SJSA1 (cell line): ENCODE results near the gene RAB8B. TPM values are rescaled to one million over a fixed set of nuclear protein-coding genes. Genes with fewer than 3 reads are reported as not detected.
"Not testable (repeated sequence)": the region's sequence is repeated elsewhere in the genome, so short reads cannot be mapped to it uniquely, and the experiment has no call there.

Source experiments
- DNase-seq, 2 experiments: peaks; one replicate each; pipeline ENCODE4 v3.0.0-alpha.2; 2015 to 2020; ENCODE audit warnings: low spot score in 2 of 2, low read depth in 1 of 2
- H3K27ac ChIP-seq: fragments of 250-450 bp; sonication (Bioruptor Pico); 2 replicates; pipeline ENCODE4 v1.5.1; 2020; ENCODE audit warnings: mild to moderate bottlenecking, moderate library complexity
- H3K27me3 ChIP-seq: fragments of 250-450 bp; sonication (Bioruptor Pico); replicated peaks from 2 replicates; pipeline ENCODE4 v1.5.1; 2020; ENCODE audit warnings: mild to moderate bottlenecking, moderate library complexity
- H3K36me3 ChIP-seq: fragments of 250-450 bp; sonication (Bioruptor Pico); 2 replicates; pipeline ENCODE4 v1.5.1; 2020; ENCODE audit warnings: mild to moderate bottlenecking
- H3K4me1 ChIP-seq: fragments of 250-450 bp; sonication (Bioruptor Pico); replicated peaks from 2 replicates; pipeline ENCODE4 v1.6.1; 2021; ENCODE audit warnings: mild to moderate bottlenecking
- H3K4me3 ChIP-seq: fragments of 250-450 bp; sonication (Bioruptor Pico); 2 replicates; pipeline ENCODE4 v1.5.1; 2020; ENCODE audit warnings: mild to moderate bottlenecking
- H3K9me3 ChIP-seq: fragments of 250-450 bp; sonication (Bioruptor Pico); replicated peaks from 2 replicates; pipeline ENCODE4 v1.5.1; 2020; ENCODE audit warnings: mild to moderate bottlenecking
- total RNA-seq: library from RNA; depleted of rRNA; stranded (reverse); fragments of >200 nt; shearing (Covaris generic); gene quantifications from 2 replicates; pipeline ENCODE4 v1.2.3, GENCODE V29; 2014

Gene RAB8B
- total RNA-seq, 1 experiment from 2014 or later: 75.1 TPM

DNA sequence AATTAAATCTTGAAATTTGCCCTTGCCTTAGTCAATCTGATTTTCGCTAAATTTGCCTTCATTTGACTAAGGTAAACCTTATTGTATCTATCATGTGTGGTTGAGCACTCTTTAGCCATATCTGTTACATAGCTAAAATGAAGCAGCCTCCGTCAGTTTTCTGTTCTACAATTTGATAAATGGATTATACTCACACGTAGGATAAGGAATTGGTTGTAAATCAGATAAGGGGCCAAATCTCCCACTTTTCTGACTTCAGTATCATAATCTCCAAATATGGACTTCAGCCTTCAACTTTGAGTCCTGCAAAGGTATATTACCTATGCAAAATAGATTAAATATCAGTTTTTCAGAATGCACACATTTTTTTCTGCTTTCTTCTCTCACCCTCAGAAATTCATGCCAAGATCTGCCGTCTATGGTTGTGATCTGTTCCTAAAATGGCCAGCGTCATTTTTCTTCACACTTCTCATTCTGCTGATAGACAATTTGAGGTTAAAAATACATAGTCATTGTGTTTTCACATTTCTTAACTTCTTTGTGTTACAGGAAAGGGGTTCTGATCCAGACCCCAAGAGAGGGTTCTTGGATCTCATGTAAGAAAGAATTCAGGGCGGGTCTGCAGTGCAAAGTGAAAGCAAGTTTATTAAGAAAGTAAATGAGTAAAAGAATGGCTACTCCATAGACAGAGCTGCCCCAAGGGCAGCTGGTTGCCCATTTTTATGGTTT, 36.9 kb downstream of the RAB8B start:
- no peak for DNase-seq
- no peaks in the 10 kb centered on the region for H3K9me3 ChIP-seq
- no peaks in the 10 kb centered on the region for H3K27me3 ChIP-seq
- H3K4me3 ChIP-seq: no peak overlapping the region
- H3K4me1 ChIP-seq: peaks cover 21% of the 10 kb centered on the region
- H3K27ac ChIP-seq: no peak overlapping the region
- H3K36me3 ChIP-seq: peaks cover 26% of the 10 kb centered on the region

DNA sequence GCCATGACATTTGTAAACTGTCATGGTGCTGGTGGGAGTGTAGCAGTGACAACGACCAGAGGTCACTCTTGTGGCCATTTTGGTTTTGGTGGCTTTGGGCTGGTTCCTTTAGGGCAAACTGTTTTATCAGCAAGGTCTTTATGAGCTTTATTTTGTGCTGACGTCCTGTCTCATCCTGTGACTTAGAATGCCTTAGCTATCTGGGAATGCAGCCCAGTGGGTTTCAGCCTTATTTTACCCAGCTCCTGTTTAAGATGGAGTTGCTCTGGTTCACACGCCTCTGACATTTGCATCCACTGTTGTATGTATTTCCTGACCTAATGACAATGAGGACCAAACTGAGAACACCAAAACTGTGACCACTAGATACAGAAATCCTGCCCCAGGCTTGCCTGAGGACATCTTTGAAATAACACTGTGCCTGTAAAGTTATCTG, 37.6 kb downstream of the RAB8B start:
- Histone ChIP-seq H3K27me3 (no peaks in the 10 kb centered on the region), H3K4me1 (peaks cover 26% of the 10 kb centered on the region), H3K4me3 (no peak overlapping the region), H3K27ac (no peak overlapping the region), H3K36me3 (peaks cover 26% of the 10 kb centered on the region), H3K9me3 (no peaks in the 10 kb centered on the region)
- DNase-seq: no peak

DNA sequence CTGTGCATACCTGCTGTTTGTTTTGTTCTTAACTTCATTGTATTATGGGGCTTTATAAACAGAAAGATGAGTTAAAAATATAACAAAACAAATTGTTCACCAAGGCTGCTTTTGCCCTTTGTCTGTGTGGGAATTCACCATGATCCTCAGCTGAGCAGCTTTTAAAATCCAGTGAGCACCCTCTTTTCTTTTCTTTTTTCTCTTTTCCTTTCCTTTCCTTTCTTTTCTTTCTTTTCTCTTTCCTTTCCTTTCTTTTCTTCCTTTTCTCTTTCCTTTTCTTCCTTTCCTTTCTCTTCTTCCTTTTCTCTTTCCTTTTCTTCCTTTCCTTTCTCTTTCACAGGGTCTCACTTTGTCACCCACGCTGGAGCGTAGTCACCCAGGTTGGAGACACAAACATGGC, 38.3 kb downstream of the RAB8B start:
- Histone ChIP-seq H3K27me3 (no peaks in the 10 kb centered on the region), H3K4me3 (no peak overlapping the region), H3K27ac (peak overlapping the region; percentile 14; the same call in 1 of the 2 replicates), H3K9me3 (no peaks in the 10 kb centered on the region), H3K36me3 (peaks cover 26% of the 10 kb centered on the region), H3K4me1 (peaks cover 33% of the 10 kb centered on the region)
- DNase-seq: no peak

GRCh38 chr15:63231206-63231605, 41.8 kb downstream of the RAB8B start:
- no peak for DNase-seq
- Histone ChIP-seq H3K9me3 (no peaks in the 10 kb centered on the region), H3K36me3 (0 out of 2 replicates have a peak, but pooled peaks cover 4% of the 10 kb centered on the region), H3K27me3 (no peaks in the 10 kb centered on the region), H3K4me1 (peaks cover 66% of the 10 kb centered on the region), H3K27ac (no peak overlapping the region), H3K4me3 (no peak overlapping the region)

GRCh38 chr15:63231706-63232105, 42.3 kb downstream of the RAB8B start:
- DNase-seq: no peak

DNA sequence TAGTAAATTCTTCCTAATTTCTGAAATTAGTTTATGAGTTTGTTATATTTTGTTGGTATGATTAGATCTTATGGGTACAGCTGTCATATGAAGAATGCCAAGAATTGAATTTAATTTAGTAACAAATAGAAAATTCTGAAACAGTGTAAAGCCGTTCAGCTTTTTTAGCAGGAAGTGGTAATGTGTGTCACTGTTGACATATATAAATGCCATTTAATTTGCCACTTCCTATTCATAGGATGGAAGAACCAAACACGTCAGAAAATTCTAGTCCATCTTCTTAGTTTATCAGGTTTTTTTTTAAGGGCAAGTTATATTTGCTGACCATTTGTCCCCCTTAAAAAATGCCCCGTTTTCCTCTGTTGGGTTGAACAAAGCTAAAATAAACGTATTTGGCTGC, 43.0 kb downstream of the RAB8B start:
- peak overlapping the region; percentile 88 for H3K27ac ChIP-seq
- H3K27me3 ChIP-seq: no peaks in the 10 kb centered on the region

More at GRCh38 chr15:63231706-63232105, 42.3 kb downstream of the RAB8B start:
- Histone ChIP-seq H3K27ac (peak overlapping the region; percentile 88; the same call in 1 of the 2 replicates), H3K4me1 (peaks cover 68% of the 10 kb centered on the region), H3K9me3 (no peaks in the 10 kb centered on the region), H3K36me3 (no peaks in the 10 kb centered on the region), H3K27me3 (no peaks in the 10 kb centered on the region), H3K4me3 (no peak overlapping the region)

GRCh38 chr15:63232943-63233342, 43.5 kb downstream of the RAB8B start:
- H3K4me3 ChIP-seq: no peak overlapping the region
- H3K36me3 ChIP-seq: 0 out of 2 replicates have a peak, but pooled peaks cover 4% of the 10 kb centered on the region
- H3K27ac ChIP-seq: peak overlapping the region; percentile 88
- no peaks in the 10 kb centered on the region for H3K27me3 ChIP-seq
- H3K4me1 ChIP-seq: peaks cover 62% of the 10 kb centered on the region
- H3K9me3 ChIP-seq: no peaks in the 10 kb centered on the region
- DNase-seq: no peak

More for the DNA sequence above, 43.0 kb downstream of the RAB8B start:
- DNase-seq: no peak
- H3K4me1 ChIP-seq: peaks cover 67% of the 10 kb centered on the region
- no peaks in the 10 kb centered on the region for H3K9me3 ChIP-seq
- H3K4me3 ChIP-seq: no peak overlapping the region
- H3K36me3 ChIP-seq: 0 out of 2 replicates have a peak, but pooled peaks cover 4% of the 10 kb centered on the region

GRCh38 chr15:63233667-63234423, 44.4 kb downstream of the RAB8B start:
- peak overlapping the region; percentile 88 for H3K27ac ChIP-seq
- peaks cover 61% of the 10 kb centered on the region for H3K4me1 ChIP-seq
- 0 out of 2 replicates have a peak, but pooled peaks cover 4% of the 10 kb centered on the region for H3K36me3 ChIP-seq
- DNase-seq: peak in 1 of 2 experiments; percentile 71
- H3K9me3 ChIP-seq: no peaks in the 10 kb centered on the region
- no peaks in the 10 kb centered on the region for H3K27me3 ChIP-seq
- no peak overlapping the region for H3K4me3 ChIP-seq

GRCh38 chr15:63234451-63234870, 45.1 kb downstream of the RAB8B start:
- Histone ChIP-seq H3K4me1 (peaks cover 63% of the 10 kb centered on the region), H3K27ac (peak overlapping the region; percentile 88), H3K9me3 (no peaks in the 10 kb centered on the region), H3K4me3 (no peak overlapping the region), H3K27me3 (no peaks in the 10 kb centered on the region), H3K36me3 (0 out of 2 replicates have a peak, but pooled peaks cover 4% of the 10 kb centered on the region)
- peak; percentile 77 to 79 for DNase-seq

DNA sequence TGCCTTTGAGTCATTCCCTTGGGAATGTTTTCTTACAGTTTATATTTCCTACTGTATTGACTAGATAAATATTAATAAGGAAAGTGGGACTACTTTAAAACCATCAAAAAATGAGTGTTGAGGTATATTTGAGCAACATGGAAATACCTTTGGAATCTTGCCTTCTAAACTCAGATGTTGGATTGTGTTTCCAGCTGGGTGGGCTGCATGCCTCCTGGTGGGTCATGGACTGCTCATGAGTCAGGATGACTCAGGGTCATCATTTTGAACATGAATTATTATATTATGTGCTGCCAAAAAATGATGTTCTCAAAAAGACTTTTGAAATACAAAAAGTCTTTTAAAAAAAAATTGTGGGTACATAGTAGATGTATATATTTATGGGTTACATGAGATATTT, 46.9 kb downstream of the RAB8B start:
- H3K27ac ChIP-seq: peak overlapping the region; percentile 44
- peaks cover 63% of the 10 kb centered on the region for H3K4me1 ChIP-seq
- H3K36me3 ChIP-seq: peaks cover 4% of the 10 kb centered on the region; the same call in 1 of the 2 replicates
- no peak overlapping the region for H3K4me3 ChIP-seq
- H3K9me3 ChIP-seq: no peaks in the 10 kb centered on the region
- peak; percentile 63 to 79 for DNase-seq
- H3K27me3 ChIP-seq: no peaks in the 10 kb centered on the region

DNA sequence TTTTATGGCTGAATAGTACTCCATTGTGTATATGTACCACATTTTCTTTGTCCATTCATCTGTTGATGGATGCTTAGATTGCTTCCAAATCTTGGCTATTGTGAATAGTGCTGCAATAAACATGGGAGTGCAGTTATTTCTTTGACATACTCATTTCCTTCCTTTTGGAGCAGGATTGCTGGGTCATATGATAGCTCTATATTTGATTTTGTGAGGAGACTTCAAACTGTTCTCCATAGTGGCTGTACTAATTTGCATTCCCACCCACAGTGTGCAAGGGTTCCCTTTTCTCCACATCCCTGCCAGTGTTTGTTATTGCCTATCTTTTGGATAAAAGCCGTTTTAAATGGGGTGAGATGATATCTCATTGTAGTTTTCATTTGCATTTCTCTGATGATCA, 47.7 kb downstream of the RAB8B start:
- not testable (repeated sequence) for H3K4me3 ChIP-seq, H3K36me3 ChIP-seq, H3K9me3 ChIP-seq, DNase-seq, H3K27me3 ChIP-seq
- peak overlapping the region; percentile 10; the same call in 1 of the 2 replicates for H3K27ac ChIP-seq
- peaks cover 55% of the 10 kb centered on the region for H3K4me1 ChIP-seq

- Histone ChIP-seq H3K27ac (no peak overlapping the region), H3K4me3 (no peak overlapping the region), H3K27me3 (no peaks in the 10 kb centered on the region), H3K9me3 (no peaks in the 10 kb centered on the region; the same call in 1 of the 2 replicates), H3K4me1 (peaks cover 44% of the 10 kb centered on the region), H3K36me3 (peaks cover 4% of the 10 kb centered on the region; the same call in 1 of the 2 replicates)
- DNase-seq: no peak
Measured at GRCh38 chr15:63238171-63238570, 48.8 kb downstream of the RAB8B start.

DNA sequence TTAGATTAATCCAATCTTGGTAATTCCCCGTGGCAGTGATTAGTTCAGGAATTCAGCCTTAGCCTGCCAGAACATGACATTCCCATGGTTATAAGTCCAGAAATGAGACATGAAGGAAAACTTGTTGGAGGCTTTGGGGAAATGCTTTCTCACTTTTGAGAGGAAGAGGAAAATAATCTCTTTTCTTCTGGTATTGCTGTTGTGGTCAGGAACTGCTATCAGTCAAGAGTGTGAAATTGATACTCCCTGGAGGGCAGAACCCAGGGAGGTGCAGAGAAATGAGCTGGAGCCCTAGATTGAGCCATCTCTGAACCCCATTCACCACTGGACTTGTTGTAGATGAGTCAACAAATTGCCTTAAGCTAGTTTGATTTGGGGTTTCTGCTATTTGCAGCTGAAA, 49.4 kb downstream of the RAB8B start:
- H3K27ac ChIP-seq: no peak overlapping the region
- no peak for DNase-seq
- H3K4me3 ChIP-seq: no peak overlapping the region
- peaks cover 4% of the 10 kb centered on the region; the same call in 1 of the 2 replicates for H3K36me3 ChIP-seq
- H3K9me3 ChIP-seq: no peaks in the 10 kb centered on the region; the same call in 1 of the 2 replicates
- H3K4me1 ChIP-seq: peaks cover 38% of the 10 kb centered on the region
- H3K27me3 ChIP-seq: no peaks in the 10 kb centered on the region

DNA sequence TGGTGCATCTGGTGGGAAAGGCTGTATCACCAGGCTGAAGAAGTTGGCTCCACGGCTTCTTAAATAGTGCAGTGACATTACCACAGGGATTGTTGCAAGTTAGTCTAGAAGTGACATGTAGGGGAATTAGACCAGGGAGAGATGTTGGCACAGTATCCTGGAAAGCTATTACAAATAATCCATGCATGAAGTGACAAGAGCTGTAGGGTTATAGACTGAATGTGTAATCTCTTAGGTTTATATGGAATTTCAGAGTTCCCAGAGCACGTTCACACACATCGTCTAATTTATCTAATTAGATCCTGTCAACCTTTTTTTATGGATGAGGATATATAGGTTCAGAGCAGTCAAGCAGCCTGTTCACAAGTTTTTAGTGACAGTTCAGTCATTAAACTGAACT, 50.7 kb downstream of the RAB8B start:
- Histone ChIP-seq H3K9me3 (no peaks in the 10 kb centered on the region; the same call in 1 of the 2 replicates), H3K27me3 (no peaks in the 10 kb centered on the region), H3K4me1 (peaks cover 35% of the 10 kb centered on the region), H3K36me3 (peaks cover 12% of the 10 kb centered on the region), H3K4me3 (no peak overlapping the region), H3K27ac (no peak overlapping the region)
- no peak for DNase-seq
